Hepatocyte (in vitro differentiated cells): ENCODE data around the gene PHACTR3. TPM values are rescaled to one million over a fixed set of nuclear protein-coding genes. Genes with fewer than 3 reads are reported as not detected.
A peak's percentile ranks its signal among the peaks of the same experiment; 100 is the strongest.

ENCODE experiments used
- DNase-seq: peaks from one replicate; pipeline ENCODE4 v3.0.0-alpha.2; 2016; ENCODE audit warnings: low spot score
- H2AFZ ChIP-seq: fragments of 200-600 bp; sonication (generic); 2 replicates; pipeline ENCODE4 v1.6.0; 2016; ENCODE audit warnings: antibody characterized with exemption, mild to moderate bottlenecking
- H3K27ac ChIP-seq: fragments of 200-600 bp; sonication (generic); 2 replicates; pipeline ENCODE4 v1.5.1; 2016; ENCODE audit warnings: mild to moderate bottlenecking
- H3K27me3 ChIP-seq: fragments of 200-600 bp; sonication (generic); 2 replicates; pipeline ENCODE4 v1.6.1; 2016
- H3K36me3 ChIP-seq: fragments of 200-600 bp; sonication (generic); replicated peaks from 2 replicates; pipeline ENCODE4 v1.5.1; 2016; ENCODE audit warnings: low read depth; ENCODE audit not compliant: insufficient read depth
- H3K4me1 ChIP-seq: fragments of 200-600 bp; sonication (generic); 2 replicates; pipeline ENCODE4 v1.5.1; 2016; ENCODE audit warnings: mild to moderate bottlenecking, moderate library complexity; ENCODE audit not compliant: insufficient read depth
- H3K4me2 ChIP-seq: fragments of 200-600 bp; sonication (generic); 2 replicates; pipeline ENCODE4 v1.6.0; 2016
- H3K4me3 ChIP-seq: fragments of 200-600 bp; sonication (generic); 2 replicates; pipeline ENCODE4 v1.5.1; 2016; ENCODE audit warnings: mild to moderate bottlenecking
- H3K79me2 ChIP-seq: fragments of 200-600 bp; sonication (generic); 2 replicates; pipeline ENCODE4 v1.6.0; 2017; ENCODE audit warnings: mild to moderate bottlenecking
- H3K9me2 ChIP-seq: fragments of 200-600 bp; sonication (generic); replicated peaks from 2 replicates; pipeline ENCODE4 v1.6.0; 2017; ENCODE audit warnings: mild to moderate bottlenecking; ENCODE audit not compliant: insufficient read depth
- H3K9me3 ChIP-seq: fragments of 200-600 bp; sonication (generic); 2 replicates; pipeline ENCODE4 v1.5.1; 2016; ENCODE audit warnings: low read depth, mild to moderate bottlenecking
- H4K20me1 ChIP-seq: fragments of 200-600 bp; sonication (generic); 2 replicates; pipeline ENCODE4 v1.6.0; 2016; ENCODE audit warnings: mild to moderate bottlenecking; ENCODE audit not compliant: insufficient read depth, poor library complexity, severe bottlenecking
- EZH2 ChIP-seq: fragments of 200-600 bp; sonication (generic); IDR thresholded peaks from 2 replicates; pipeline ENCODE4 v1.6.1; 2016; ENCODE audit warnings: antibody characterized with exemption, mild to moderate bottlenecking, borderline replicate concordance
- EZH2phosphoT487 ChIP-seq: fragments of 200-600 bp; sonication (generic); IDR thresholded peaks from one replicate; pipeline ENCODE4 v1.6.1; 2018; ENCODE audit warnings: antibody characterized with exemption, mild to moderate bottlenecking, low read depth, moderate library complexity; ENCODE audit not compliant: unreplicated experiment, severe bottlenecking
- WGBS: methylation state at CpG from one replicate; pipeline ENCODE4 v1.1.6; 2016; ENCODE audit warnings: low lambda C conversion rate; ENCODE audit errors: missing lambda C conversion rate; 5-methylcytosine and 5-hydroxymethylcytosine counted together
- polyA plus RNA-seq: library from polyadenylated mRNA; unstranded; fragments of >200 nt; fragmentation: Nextera tagmentation; extraction: Ambion mirVana; gene quantifications from 2 replicates; pipeline ENCODE4 v1.2.1, GENCODE V29; 2016
- total RNA-seq: library from RNA; depleted of rRNA; stranded (reverse); fragments of >200 nt; gene quantifications from 2 replicates; pipeline ENCODE4 v1.2.3, GENCODE V29; 2014
- TF ChIP-seq, protein P1 (sequence below): fragments of 200-600 bp; sonication (generic); IDR thresholded peaks from 2 replicates; pipeline ENCODE4 v1.5.1; 2016; ENCODE audit warnings: antibody characterized with exemption, mild to moderate bottlenecking; ENCODE audit not compliant: poor library complexity

PHACTR3 gene
- total and polyA plus RNA-seq, 2 experiments from 2014 or later, result 5.2 to 7.5 TPM

GRCh38 chr20:59781226-59781625 lies 176.9 kb downstream of the PHACTR3 start:
- Histone ChIP-seq H3K27ac (no peak overlapping the region), H3K36me3 (no peaks in the 10 kb centered on the region), H2AFZ (no peak overlapping the region), H3K4me3 (no peak overlapping the region), H4K20me1 (no peaks in the 10 kb centered on the region), H3K9me3 (no peaks in the 10 kb centered on the region), H3K4me1 (peaks cover 3% of the 10 kb centered on the region), H3K27me3 (no peaks in the 10 kb centered on the region), H3K9me2 (no peaks in the 10 kb centered on the region), H3K4me2 (no peak overlapping the region), H3K79me2 (no peaks in the 10 kb centered on the region)
- 92% methylated on average over 12 of the region's 12 CpGs for WGBS
- TF ChIP-seq, protein P1, sequence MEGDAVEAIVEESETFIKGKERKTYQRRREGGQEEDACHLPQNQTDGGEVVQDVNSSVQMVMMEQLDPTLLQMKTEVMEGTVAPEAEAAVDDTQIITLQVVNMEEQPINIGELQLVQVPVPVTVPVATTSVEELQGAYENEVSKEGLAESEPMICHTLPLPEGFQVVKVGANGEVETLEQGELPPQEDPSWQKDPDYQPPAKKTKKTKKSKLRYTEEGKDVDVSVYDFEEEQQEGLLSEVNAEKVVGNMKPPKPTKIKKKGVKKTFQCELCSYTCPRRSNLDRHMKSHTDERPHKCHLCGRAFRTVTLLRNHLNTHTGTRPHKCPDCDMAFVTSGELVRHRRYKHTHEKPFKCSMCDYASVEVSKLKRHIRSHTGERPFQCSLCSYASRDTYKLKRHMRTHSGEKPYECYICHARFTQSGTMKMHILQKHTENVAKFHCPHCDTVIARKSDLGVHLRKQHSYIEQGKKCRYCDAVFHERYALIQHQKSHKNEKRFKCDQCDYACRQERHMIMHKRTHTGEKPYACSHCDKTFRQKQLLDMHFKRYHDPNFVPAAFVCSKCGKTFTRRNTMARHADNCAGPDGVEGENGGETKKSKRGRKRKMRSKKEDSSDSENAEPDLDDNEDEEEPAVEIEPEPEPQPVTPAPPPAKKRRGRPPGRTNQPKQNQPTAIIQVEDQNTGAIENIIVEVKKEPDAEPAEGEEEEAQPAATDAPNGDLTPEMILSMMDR, result no peak
- no peak for TF ChIP-seq EZH2
- no peak for TF ChIP-seq EZH2phosphoT487
- no peak for DNase-seq

DNA sequence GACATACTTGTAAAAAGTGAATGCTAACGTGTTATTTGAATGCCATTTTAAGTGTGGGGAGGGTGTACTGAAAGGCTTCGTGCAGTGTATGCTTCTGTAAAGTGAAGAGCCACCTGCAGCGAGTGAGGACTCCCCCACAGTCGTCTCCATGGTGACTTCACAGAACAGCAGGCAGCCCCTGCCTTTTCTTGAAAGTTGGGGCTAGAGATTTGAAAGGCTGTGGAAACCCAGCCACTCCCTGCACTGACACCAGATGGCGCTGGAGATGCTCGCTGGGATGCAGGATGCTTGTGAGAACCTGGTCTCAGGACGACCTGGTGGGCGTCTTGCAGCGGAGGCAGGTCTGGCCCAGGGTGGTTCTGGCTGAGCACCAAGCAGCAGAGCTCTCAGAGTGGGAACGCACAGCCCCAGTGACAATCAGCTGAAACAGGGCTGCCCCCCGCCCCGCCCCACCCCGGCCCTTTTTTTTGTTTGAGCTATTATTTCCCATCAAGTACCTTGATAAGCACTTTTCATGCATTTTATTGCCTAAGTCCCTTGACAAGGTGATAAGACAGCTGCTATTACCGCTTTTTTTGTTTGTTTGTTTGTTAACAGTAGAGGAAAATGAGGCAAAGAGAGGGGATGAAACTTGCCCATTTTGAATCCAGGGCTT lies 178.8 kb downstream of the PHACTR3 start:
- Histone ChIP-seq H3K9me2 (no peaks in the 10 kb centered on the region), H3K36me3 (no peaks in the 10 kb centered on the region), H3K4me1 (peaks cover 3% of the 10 kb centered on the region), H3K27ac (no peak overlapping the region), H3K79me2 (no peaks in the 10 kb centered on the region), H3K4me2 (no peak overlapping the region), H2AFZ (no peak overlapping the region), H3K9me3 (no peaks in the 10 kb centered on the region), H3K4me3 (no peak overlapping the region), H3K27me3 (no peaks in the 10 kb centered on the region), H4K20me1 (no peaks in the 10 kb centered on the region)
- 14% methylated on average over 14 of the region's 14 CpGs for WGBS
- peak; percentile 73 for DNase-seq
- TF ChIP-seq, protein P1, result peak; percentile 81
- no peak for TF ChIP-seq EZH2phosphoT487

DNA sequence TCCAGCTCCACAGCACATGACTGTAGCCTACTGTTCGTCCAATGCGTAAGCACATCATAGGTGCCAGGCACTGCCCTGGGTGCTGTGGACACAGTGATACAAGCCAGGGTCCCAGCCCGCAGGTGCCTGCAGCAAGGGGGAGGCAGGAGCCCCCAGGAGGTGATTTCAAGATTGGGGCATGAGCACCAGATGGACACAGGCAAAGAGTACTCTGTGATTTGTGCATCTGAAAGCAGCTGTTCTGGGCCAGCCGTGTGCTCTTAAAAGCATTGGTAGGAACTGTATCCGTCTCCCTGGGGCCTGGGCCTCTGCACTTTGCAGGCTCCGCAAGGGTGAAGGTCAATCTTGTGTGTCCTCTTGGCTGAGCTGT lies 179.3 kb downstream of the PHACTR3 start:
- no peak for TF ChIP-seq EZH2
- no peak overlapping the region for H3K4me2 ChIP-seq
- 83% methylated on average over 6 of the region's 6 CpGs for WGBS
- H3K4me3 ChIP-seq, result no peak overlapping the region
- H2AFZ ChIP-seq, result no peak overlapping the region
- H3K9me2 ChIP-seq, result no peaks in the 10 kb centered on the region
- H3K27me3 ChIP-seq, result no peaks in the 10 kb centered on the region
- H3K79me2 ChIP-seq, result no peaks in the 10 kb centered on the region
- no peaks in the 10 kb centered on the region for H4K20me1 ChIP-seq
- H3K27ac ChIP-seq, result no peak overlapping the region
- H3K4me1 ChIP-seq, result peaks cover 3% of the 10 kb centered on the region
- no peak for DNase-seq
- H3K36me3 ChIP-seq, result no peaks in the 10 kb centered on the region
- H3K9me3 ChIP-seq, result no peaks in the 10 kb centered on the region

DNA sequence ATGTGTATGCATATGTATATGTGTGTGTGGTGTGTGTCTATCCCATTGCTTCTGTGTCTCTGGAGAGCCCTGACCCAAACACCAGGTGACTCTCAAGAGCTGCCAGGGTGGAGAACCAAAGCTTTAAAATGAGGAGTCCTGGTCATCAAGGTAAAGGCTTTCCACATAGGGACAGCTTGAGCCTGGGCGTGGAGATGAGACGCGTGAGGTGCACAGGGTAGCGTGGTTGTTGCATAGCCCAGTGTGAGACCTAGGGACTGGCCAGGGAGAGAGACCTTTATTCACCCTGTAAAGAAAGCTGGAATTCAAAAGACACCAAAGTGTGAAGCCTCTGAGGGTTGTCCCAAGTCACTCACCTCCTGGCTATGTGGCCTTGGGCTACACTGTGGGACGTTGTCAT lies 180.0 kb downstream of the PHACTR3 start:
- H4K20me1 ChIP-seq, result no peaks in the 10 kb centered on the region
- H3K4me2 ChIP-seq, result no peak overlapping the region
- peaks cover 3% of the 10 kb centered on the region for H3K4me1 ChIP-seq
- no peaks in the 10 kb centered on the region for H3K36me3 ChIP-seq
- no peak overlapping the region for H2AFZ ChIP-seq
- no peak for DNase-seq
- peaks cover under 1% of the 10 kb centered on the region for H3K27me3 ChIP-seq
- WGBS, result 92% methylated on average over 5 of the region's 5 CpGs
- H3K4me3 ChIP-seq, result no peak overlapping the region
- TF ChIP-seq EZH2 (no peak), EZH2phosphoT487 (no peak)
- TF ChIP-seq, protein P1, result no peak
- H3K79me2 ChIP-seq, result no peaks in the 10 kb centered on the region
- H3K9me2 ChIP-seq, result no peaks in the 10 kb centered on the region
- H3K9me3 ChIP-seq, result no peaks in the 10 kb centered on the region
- H3K27ac ChIP-seq, result no peak overlapping the region
